Neuronal stem cell (in vitro differentiated cells): ENCODE results near the gene KIF6.

Experiments
- DNase-seq: peaks from one replicate; pipeline ENCODE4 v3.0.0-alpha.2; 2013; ENCODE audit warnings: low spot score
- H2AFZ ChIP-seq: one replicate; pipeline ENCODE4 v1.6.1; 2013; ENCODE audit warnings: mild to moderate bottlenecking, low read length, inconsistent platforms
- H2AK5ac ChIP-seq: 2 replicates; pipeline ENCODE4 v1.6.1; 2013; ENCODE audit warnings: low read depth, mild to moderate bottlenecking, inconsistent platforms, low read length, moderate library complexity, mixed read lengths
- H2BK120ac ChIP-seq: 2 replicates; pipeline ENCODE4 v1.6.1; 2013; ENCODE audit warnings: low read depth, mild to moderate bottlenecking, inconsistent platforms, low read length, moderate library complexity, mixed read lengths
- H2BK12ac ChIP-seq: one replicate; pipeline ENCODE4 v1.6.1; 2013; ENCODE audit warnings: low read length, inconsistent platforms
- H2BK15ac ChIP-seq: 2 replicates; pipeline ENCODE4 v1.6.1; 2013; ENCODE audit warnings: mild to moderate bottlenecking, low read length, inconsistent platforms, mixed read lengths
- H2BK5ac ChIP-seq: one replicate; pipeline ENCODE4 v1.6.1; 2013; ENCODE audit warnings: inconsistent platforms, mild to moderate bottlenecking, low read length, moderate library complexity
- H3K14ac ChIP-seq: one replicate; pipeline ENCODE4 v1.6.1; 2013; ENCODE audit warnings: low read length, inconsistent platforms
- H3K18ac ChIP-seq: 2 replicates; pipeline ENCODE4 v1.6.1; 2013; ENCODE audit warnings: low read length, inconsistent platforms
- H3K23ac ChIP-seq: 2 replicates; pipeline ENCODE4 v1.6.1; 2013; ENCODE audit warnings: low read depth, mild to moderate bottlenecking, mixed read lengths, low read length, inconsistent platforms; ENCODE audit not compliant: poor library complexity
- H3K27ac ChIP-seq: replicated peaks from 3 replicates; pipeline ENCODE4 v1.5.1; 2013; ENCODE audit warnings: low read length, inconsistent platforms
- H3K27me3 ChIP-seq, 3 experiments: 2 replicates each; pipeline ENCODE4 v1.6.1; 2013; ENCODE audit warnings: low read length in 3 of 3, mild to moderate bottlenecking in 2 of 3, inconsistent platforms in 1 of 3, low read depth in 1 of 3, mixed read lengths in 1 of 3, moderate library complexity in 1 of 3; ENCODE audit not compliant: control insufficient read depth in 3 of 3, insufficient read depth in 3 of 3
- H3K36me3 ChIP-seq, 2 donors: replicated peaks in 1 of 2; 2 replicates each; pipeline ENCODE4 v1.6.1; 2013; ENCODE audit warnings: low read length in 2 of 2; ENCODE audit not compliant: control insufficient read depth in 2 of 2, insufficient read depth in 2 of 2
- H3K4ac ChIP-seq: 2 replicates; pipeline ENCODE4 v1.6.1; 2013; ENCODE audit warnings: inconsistent platforms, mild to moderate bottlenecking, low read length, moderate library complexity
- H3K4me1 ChIP-seq, 2 donors: 1 replicate in 1 of 2; 2 replicates in 1 of 2; pipeline ENCODE4 v1.6.1; 2013; ENCODE audit warnings: low read length in 2 of 2, low read depth in 1 of 2; ENCODE audit not compliant: control insufficient read depth in 2 of 2, insufficient read depth in 1 of 2
- H3K4me2 ChIP-seq: one replicate; pipeline ENCODE4 v1.6.1; 2013; ENCODE audit warnings: mild to moderate bottlenecking, low read length, inconsistent platforms; ENCODE audit not compliant: insufficient read depth, poor library complexity, severe bottlenecking
- H3K4me3 ChIP-seq, 2 donors: 2 replicates each; pipeline ENCODE4 v1.5.1; 2013; ENCODE audit warnings: low read length in 2 of 2, mild to moderate bottlenecking in 2 of 2, inconsistent platforms in 1 of 2, moderate library complexity in 1 of 2
- H3K79me1 ChIP-seq: one replicate; pipeline ENCODE4 v1.6.1; 2013; ENCODE audit warnings: low read depth, mild to moderate bottlenecking, inconsistent platforms, low read length, moderate library complexity
- H3K9ac ChIP-seq: one replicate; pipeline ENCODE4 v1.6.1; 2013; ENCODE audit warnings: mild to moderate bottlenecking, low read depth, low read length, inconsistent platforms; ENCODE audit not compliant: poor library complexity
- H3K9me3 ChIP-seq, 2 donors: replicated peaks in 1 of 2; 2 replicates each; pipeline versions ENCODE3 to v1.6.1; 2013; ENCODE audit warnings: low read length in 2 of 2, mild to moderate bottlenecking in 2 of 2, inconsistent platforms in 1 of 2, low read depth in 1 of 2, mixed read lengths in 1 of 2, moderate library complexity in 1 of 2; ENCODE audit not compliant: control insufficient read depth in 2 of 2, insufficient read depth in 1 of 2
- H4K8ac ChIP-seq: one replicate; pipeline ENCODE4 v1.6.1; 2013; ENCODE audit warnings: low read depth, mild to moderate bottlenecking, inconsistent platforms, low read length, moderate library complexity
- H4K91ac ChIP-seq: one replicate; pipeline ENCODE4 v1.6.1; 2013; ENCODE audit warnings: low read length, low read depth, mild to moderate bottlenecking, inconsistent platforms; ENCODE audit not compliant: poor library complexity
- WGBS, 2 donors: extraction: QIAGEN DNeasy Blood & Tissue Kit; methylation state at CpG; one replicate each; pipeline ENCODE4 v1.1.7; 2013; ENCODE audit warnings: missing lambda C conversion rate in 2 of 2, mixed read lengths in 1 of 2; ENCODE audit not compliant: insufficient read length in 2 of 2, insufficient replicate concordance in 1 of 2; ENCODE audit errors: extremely low coverage in 2 of 2; 5-methylcytosine and 5-hydroxymethylcytosine counted together

The KIF6 gene

DNA sequence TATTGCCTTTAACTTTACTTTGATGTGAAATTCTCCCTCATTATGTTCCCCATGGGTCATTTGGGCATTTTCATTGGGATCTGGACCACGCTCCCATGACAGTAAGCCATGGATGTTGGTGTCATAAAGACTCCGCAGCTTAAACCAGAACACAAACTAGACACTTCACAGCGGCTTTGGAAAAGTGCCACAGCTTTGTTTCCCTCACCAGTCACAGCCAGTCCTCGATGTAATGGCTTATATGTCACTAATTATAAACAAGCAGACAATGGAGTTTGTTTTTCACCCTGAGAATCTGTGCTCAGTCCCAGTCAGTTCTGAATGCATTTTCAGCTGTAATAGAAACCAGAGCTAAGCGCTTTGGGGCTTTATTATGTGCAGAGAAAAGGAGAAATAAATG lies 43.8 kb upstream of the KIF6 start:
- Histone ChIP-seq H3K36me3 (no peaks in the 10 kb centered on the region), H2BK15ac (no peak overlapping the region), H2AK5ac (no peak overlapping the region), H3K79me1 (no peaks in the 10 kb centered on the region), H4K91ac (no peak overlapping the region), H3K4me1 (no peaks in the 10 kb centered on the region), H3K4ac (no peak overlapping the region), H3K9me3 (no peaks in the 10 kb centered on the region), H3K9ac (no peak overlapping the region), H2AFZ (no peak overlapping the region), H3K4me2 (no peak overlapping the region), H4K8ac (no peak overlapping the region), H3K4me3 (no peak overlapping the region), H2BK12ac (no peak overlapping the region), H3K14ac (no peak overlapping the region), H3K27me3 (no peaks in the 10 kb centered on the region), H3K18ac (no peak overlapping the region), H2BK120ac (no peak overlapping the region), H3K27ac (no peak overlapping the region), H2BK5ac (no peak overlapping the region), H3K23ac (no peak overlapping the region)
- WGBS, 2 donors = no CpG with 5 or more reads among the region's 5 CpGs
- no peak for DNase-seq

DNA sequence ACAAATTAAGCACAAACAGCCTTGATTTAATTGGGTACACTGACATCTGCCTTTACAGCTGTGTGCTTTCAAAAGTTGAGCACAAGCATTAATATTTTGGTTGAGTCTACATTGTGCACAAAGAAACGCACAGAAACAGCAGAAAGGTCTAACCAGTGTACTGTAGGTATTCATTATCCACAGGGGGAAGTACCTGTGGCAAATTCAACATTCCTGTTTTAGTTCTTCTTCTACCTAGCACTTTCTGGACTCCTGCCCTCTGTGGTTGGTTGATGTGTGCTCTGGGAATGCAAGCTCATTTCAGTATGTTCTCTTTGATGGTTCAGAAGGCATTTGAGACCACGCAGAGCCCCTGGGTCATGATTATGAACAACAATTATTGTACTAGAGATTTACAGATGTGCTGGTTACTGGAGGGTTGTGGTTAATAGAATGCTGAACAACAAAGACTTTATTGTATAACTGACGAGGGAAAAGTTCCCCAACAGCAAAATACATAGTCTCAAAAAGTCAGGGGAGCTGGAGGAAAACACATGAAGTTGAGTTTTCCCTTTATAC lies 40.4 kb upstream of the KIF6 start:
- no peak overlapping the region for H4K91ac ChIP-seq
- H3K79me1 ChIP-seq = no peaks in the 10 kb centered on the region
- no peak overlapping the region for H3K27ac ChIP-seq
- H3K4ac ChIP-seq = no peak overlapping the region
- no peak overlapping the region for H2AK5ac ChIP-seq
- WGBS, 2 donors = no CpG with 5 or more reads among the region's 3 CpGs
- no peak overlapping the region for H2AFZ ChIP-seq
- H2BK120ac ChIP-seq = no peak overlapping the region
- no peak overlapping the region for H3K18ac ChIP-seq
- no peak overlapping the region for H3K23ac ChIP-seq
- H3K4me2 ChIP-seq = no peak overlapping the region
- no peak overlapping the region for H3K14ac ChIP-seq
- no peak overlapping the region for H3K4me3 ChIP-seq
- no peak overlapping the region for H3K9ac ChIP-seq
- H4K8ac ChIP-seq = no peak overlapping the region
- H3K4me1 ChIP-seq = no peaks in the 10 kb centered on the region
- no peaks in the 10 kb centered on the region for H3K9me3 ChIP-seq
- H3K27me3 ChIP-seq = no peaks in the 10 kb centered on the region
- no peaks in the 10 kb centered on the region for H3K36me3 ChIP-seq
- H2BK12ac ChIP-seq = no peak overlapping the region
- H2BK15ac ChIP-seq = no peak overlapping the region
- H2BK5ac ChIP-seq = no peak overlapping the region
- no peak for DNase-seq

DNA sequence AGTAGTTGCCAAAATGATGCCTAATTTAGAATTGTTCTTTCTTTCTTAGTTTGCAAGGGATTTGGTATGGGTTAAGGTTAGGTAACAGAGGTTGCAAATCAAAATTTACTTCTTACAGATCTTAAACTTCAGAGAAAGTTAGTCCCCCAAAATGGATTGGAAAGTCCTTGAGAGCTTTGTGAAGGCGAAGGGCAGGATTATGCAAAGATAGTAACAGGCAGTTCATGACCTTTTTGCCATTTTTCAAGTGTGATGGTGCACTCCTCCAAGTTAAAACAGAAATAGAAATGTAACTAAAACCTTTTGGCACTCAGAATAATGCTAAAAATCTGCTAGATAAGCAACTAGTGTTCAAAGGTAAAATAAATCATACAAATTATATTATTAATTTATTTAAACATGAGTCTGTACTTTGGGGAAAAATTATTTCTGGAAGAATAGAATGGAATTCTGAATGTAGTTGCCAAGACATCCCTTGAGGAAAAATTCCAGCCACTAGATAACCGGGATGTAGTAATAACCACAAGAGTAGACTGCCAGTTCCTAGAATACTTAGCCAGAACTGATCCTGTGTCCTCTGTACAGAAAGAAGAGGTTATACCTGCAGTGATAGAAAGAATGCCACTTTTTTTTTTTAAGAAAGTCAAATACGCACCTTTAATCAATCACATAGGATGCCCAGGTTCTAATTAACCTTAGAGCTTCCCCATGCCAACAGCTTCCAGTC lies 35.2 kb upstream of the KIF6 start:
- Histone ChIP-seq H3K36me3 (no peaks in the 10 kb centered on the region), H3K4me2 (no peak overlapping the region), H3K23ac (no peak overlapping the region), H2AFZ (no peak overlapping the region), H2BK5ac (no peak overlapping the region), H2BK15ac (no peak overlapping the region), H3K27me3 (no peaks in the 10 kb centered on the region), H4K91ac (no peak overlapping the region), H2BK12ac (no peak overlapping the region), H3K79me1 (no peaks in the 10 kb centered on the region), H2AK5ac (no peak overlapping the region), H3K27ac (no peak overlapping the region), H3K18ac (no peak overlapping the region), H2BK120ac (no peak overlapping the region), H4K8ac (no peak overlapping the region), H3K9ac (no peak overlapping the region), H3K4me3 (no peak overlapping the region), H3K4me1 (no peaks in the 10 kb centered on the region), H3K14ac (no peak overlapping the region), H3K9me3 (no peaks in the 10 kb centered on the region), H3K4ac (no peak overlapping the region)
- DNase-seq = no peak
- WGBS, 2 donors = no CpG with 5 or more reads among the region's 3 CpGs

DNA sequence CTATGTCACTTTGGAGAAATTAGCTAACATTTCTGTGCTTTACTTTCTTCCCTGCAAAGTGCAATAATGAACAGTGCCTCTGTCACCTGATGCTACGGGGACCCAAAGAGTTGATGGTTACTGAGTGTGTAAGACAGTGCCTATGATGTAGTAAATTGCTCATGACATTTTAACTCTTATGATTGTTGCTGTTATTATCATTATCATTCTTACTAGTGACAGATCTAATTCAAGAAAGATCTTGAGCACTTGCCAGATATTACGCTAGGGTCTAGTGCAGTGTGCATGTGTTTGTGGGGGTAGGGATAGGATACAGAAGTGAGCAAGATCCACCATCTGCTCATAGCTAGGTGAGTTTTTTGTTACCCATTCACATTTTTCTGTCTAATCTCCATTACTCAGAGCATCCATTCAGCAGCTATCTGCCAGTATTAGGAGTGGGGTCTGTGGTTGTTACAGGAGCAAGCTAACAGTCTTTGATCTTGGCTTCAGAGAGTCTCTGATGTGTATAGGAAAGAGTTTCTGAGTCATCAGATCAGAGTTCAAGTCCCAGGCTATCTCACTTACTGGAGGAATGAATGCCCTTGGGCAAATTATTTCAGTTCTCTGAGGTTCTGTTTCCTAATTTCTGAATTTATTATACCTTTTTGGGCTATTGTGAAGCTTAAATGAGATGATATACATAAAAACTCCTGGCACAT lies 33.8 kb upstream of the KIF6 start:
- H3K9ac ChIP-seq = no peak overlapping the region
- no peak overlapping the region for H2BK12ac ChIP-seq
- no peak overlapping the region for H4K91ac ChIP-seq
- no peak overlapping the region for H3K27ac ChIP-seq
- H2BK15ac ChIP-seq = no peak overlapping the region
- no peaks in the 10 kb centered on the region for H3K79me1 ChIP-seq
- H4K8ac ChIP-seq = no peak overlapping the region
- H2AFZ ChIP-seq = no peak overlapping the region
- no peaks in the 10 kb centered on the region for H3K27me3 ChIP-seq
- no peaks in the 10 kb centered on the region for H3K9me3 ChIP-seq
- no peak overlapping the region for H3K23ac ChIP-seq
- H3K4ac ChIP-seq = no peak overlapping the region
- H3K18ac ChIP-seq = no peak overlapping the region
- H3K4me1 ChIP-seq = no peaks in the 10 kb centered on the region
- no peak overlapping the region for H3K4me3 ChIP-seq
- DNase-seq = no peak
- no peaks in the 10 kb centered on the region for H3K36me3 ChIP-seq
- no peak overlapping the region for H2AK5ac ChIP-seq
- H3K4me2 ChIP-seq = no peak overlapping the region
- no peak overlapping the region for H2BK120ac ChIP-seq
- no peak overlapping the region for H3K14ac ChIP-seq
- no peak overlapping the region for H2BK5ac ChIP-seq
- no CpG with 5 or more reads among the region's 2 CpGs for WGBS, 2 donors
